Right ventricle myocardium inferior (tissue), 1 donor: Measurements from ENCODE around the gene ALAD. TPM values are rescaled to one million over a fixed set of nuclear protein-coding genes. Genes with fewer than 3 reads are reported as not detected.
"Not testable (repeated sequence)": the region's sequence is repeated elsewhere in the genome, so short reads cannot be mapped to it uniquely, and the experiment has no call there.

Source experiments
- ATAC-seq: fragments of 200-7000 bp; cut with Tn5 transposase; one replicate; pipeline ENCODE4 v1.9.1; 2020; ENCODE audit warnings: mild to moderate bottlenecking, moderate library complexity
- DNase-seq: peaks from one replicate; pipeline ENCODE4 v3.0.0; 2021; ENCODE audit errors: missing footprints
- intact Hi-C: fragments of 100-400 bp; cut with DNase I; formaldehyde crosslinking; loops from one replicate; pipeline ENCODE4 v1.11.0; 2022
- total RNA-seq: library from RNA; stranded (reverse); fragmentation: NEBNext Ultra II Directional; extraction: Animal tissue kit (Norgen Biotek cat#: 25700); gene quantifications from one replicate; pipeline ENCODE4 v1.2.1, GENCODE V29; 2021
- donor health status: DM: no; HTN: yes; CAD: no; lungs with severe emphysema.

Gene ALAD
- total RNA-seq, 1 donor from 2014 or later = 136 TPM

DNA sequence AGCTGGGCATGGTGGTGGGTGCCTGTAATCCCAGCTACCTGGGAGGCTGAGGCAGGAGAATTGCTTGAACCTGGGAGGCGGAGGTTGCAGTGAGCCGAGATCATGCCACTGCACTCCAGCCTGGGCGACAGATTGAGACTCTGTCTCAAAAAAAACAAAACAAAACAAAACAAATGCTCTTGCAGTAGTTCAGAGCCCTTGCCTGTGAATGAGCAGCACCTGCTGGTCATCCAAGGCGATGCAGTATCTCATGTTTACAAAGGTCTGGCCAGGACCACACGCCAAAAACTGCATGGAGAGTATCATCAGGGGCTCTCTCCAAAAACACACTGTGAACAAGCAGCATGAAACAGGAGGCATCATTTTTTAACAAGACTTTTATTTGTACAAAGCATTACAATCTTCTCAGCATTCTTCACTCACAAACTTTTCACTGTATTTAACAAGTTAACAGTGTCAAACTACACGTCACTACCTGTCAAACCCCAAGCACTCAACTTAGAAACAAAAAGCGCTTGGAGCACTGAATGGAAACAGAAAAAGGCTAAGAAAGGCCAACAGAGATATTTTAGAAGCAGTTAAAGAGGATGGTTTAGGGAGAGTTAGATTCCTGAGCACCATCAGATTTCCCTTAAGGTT is 5.9 kb upstream of the ALAD start:
- intact Hi-C loops = loop anchor here (1.0 to 10.0 kb wide), 2 partner anchors 98 to 252 kb away; partner anchors contain the start of gene SLC31A2
- DNase-seq, ATAC-seq: not testable (repeated sequence)

DNA sequence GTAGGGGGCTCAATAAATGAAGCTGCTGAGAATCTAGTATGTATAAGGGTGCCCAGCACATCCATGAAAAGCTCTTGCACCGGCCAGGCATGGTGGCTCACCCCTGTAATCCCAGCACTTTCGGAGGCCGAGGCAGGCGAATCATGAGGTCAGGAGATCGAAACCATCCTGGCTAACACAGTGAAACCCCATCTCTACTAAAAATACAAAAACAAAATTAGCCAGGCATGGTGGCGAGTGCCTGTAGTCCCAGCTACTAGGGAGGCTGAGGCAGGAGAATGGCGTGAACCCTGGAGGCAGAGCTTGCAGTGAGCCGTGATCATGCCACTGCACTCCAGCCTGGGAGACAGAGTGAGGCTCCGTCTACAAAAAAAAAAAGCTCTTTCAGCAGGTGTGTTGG is 5.3 kb upstream of the ALAD start:
- not testable (repeated sequence) for ATAC-seq, DNase-seq
- intact Hi-C loops = loop anchor here (10.0 kb wide), 1 partner anchor 252 kb away; the partner anchor contains the start of gene SLC31A2

DNA sequence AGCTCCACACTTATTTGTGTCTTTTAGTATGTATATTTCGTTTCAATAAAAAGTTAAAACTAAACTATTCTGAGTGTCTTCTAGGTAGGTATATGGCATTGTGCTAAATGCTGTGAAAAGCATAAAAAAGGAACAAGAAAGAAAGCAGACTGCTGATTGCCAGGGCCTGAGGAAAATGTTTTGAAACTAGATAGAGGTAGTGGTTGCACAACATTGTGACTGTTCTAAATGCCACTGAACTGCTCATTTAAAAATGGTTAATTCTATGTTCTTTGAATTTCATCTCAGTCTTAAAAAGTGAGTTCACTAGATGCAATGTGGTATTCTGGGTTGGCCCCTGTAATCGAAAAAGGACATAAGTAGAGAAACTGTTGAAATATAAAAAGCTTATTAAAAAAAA is 2.6 kb upstream of the ALAD start:
- ATAC-seq (no peak), DNase-seq (no peak)
- intact Hi-C loops = loop anchor here (5.0 to 10.0 kb wide), 3 partner anchors 184 to 254 kb away; partner anchors contain the start of gene SLC31A2

DNA sequence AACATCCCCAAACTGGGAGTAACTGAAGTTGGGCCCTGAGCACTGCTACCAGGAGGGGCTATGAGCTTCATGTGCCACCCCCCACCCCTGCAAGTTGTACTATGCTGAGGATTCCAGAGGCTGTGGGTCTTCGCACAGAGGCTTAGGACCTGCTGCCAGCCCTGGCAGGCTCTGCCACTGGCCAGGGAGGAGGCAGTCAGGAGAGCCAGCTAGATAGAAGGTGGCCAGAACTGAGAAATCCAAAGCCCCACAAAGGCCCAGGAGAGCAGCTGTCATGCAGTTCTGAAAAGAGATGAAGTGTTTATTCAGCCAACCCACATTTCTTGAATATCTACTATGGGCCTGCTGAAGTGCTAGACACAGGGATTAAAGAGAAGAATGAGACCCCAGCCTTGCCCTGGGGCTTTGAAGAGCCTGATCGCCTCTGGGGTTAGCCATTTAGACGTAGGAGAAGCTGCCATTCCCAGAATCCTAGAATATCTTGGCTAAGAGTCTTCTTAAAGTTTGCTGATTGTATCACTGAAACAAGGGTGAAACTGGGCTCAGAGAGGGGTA is 1.4 kb downstream of the ALAD start:
- intact Hi-C loops = loop anchor here (2.0 to 10.0 kb wide), 5 partner anchors 89 to 258 kb away; partner anchors contain the start of genes CDC26, PRPF4 and SLC31A2
- ATAC-seq (no peak), DNase-seq (no peak)

DNA sequence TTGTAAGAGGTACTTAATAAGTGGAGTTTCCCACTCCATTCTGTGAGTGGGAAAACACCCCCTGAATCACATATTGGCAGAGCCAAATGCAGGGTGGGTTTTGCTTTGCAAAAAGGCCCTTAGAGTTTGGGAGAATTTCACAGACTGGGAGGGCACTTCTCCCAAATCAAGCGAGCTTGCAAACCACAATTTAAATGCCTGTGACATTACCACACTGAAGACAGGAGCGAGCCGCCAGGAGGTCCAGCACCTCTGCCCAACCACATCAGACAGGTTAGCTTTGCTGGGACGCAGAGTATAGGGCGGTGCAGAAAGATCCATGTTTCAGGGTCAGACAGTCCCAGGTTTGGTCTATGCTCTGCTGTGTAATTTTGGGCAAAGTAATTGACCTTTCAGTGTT is 2.3 kb downstream of the ALAD start:
- intact Hi-C loops = loop anchor here (1.0 kb wide), 1 partner anchor 54 kb away; no protein-coding TSS in a partner anchor
- no peak for DNase-seq
- ATAC-seq = no peak

DNA sequence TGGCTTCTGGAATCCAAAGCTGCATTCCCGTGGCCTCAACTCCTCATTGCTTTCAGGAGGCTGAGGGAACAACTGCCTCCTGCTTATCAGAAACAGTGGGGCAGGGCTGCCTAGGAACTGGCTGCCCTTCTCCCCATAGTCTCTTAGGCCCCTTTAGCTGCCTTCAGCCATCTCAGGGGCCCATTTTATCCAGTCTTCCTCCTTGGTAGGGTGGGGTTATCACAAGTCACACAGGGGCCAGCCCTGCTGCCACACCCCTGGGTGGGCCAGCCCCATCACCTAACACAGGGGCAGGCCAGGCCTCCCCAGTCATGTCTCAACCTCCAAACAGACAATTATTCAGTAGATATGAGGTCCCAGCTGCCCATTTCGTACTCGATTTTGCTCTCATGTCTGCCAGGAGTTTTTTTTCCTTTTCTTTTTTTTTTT is 3.9 kb downstream of the ALAD start:
- intact Hi-C loops = no loop called here
- DNase-seq = no peak
- ATAC-seq = no peak

DNA sequence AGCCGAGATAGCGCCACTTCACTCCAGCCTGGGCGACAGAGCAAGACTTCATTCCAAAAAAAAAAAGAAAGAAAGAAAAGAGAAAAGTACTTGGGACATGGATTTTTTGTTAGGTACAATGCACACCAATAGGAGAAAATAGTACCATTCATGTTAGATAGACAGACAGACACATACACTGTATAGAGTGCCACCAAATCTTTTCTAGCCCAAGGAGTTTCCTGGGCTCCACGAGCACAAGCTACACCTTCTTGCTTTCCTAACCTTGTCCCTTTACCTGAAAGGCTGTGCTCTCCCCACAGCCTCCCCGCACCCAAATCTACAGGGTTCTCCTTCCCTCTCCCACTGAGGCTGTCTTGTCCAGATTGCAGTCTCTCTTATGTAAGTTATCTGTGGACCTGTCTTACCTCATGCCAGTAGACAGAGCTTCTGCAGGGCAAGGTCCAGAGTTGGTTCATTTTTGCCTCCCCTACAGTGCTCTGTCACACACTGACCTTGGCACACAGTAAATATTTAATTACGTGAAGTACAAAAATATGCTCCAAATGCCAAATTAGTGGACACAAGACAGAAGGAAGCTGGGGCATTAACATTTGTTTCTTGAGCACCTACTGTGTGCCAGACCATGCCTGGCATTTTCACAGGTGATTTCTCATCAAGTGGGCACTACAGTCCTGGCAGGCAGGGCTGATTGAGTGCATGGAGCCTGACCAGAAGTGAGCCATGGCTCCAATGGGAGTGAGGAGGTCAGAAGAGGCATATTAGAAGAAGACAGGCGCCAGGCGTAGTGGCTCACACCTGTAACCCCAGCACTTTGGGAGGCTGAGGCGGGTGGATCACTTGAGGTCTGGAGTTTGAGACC is 5.9 kb downstream of the ALAD start:
- ATAC-seq = no peak
- no peak for DNase-seq
- intact Hi-C loops = no loop called here

DNA sequence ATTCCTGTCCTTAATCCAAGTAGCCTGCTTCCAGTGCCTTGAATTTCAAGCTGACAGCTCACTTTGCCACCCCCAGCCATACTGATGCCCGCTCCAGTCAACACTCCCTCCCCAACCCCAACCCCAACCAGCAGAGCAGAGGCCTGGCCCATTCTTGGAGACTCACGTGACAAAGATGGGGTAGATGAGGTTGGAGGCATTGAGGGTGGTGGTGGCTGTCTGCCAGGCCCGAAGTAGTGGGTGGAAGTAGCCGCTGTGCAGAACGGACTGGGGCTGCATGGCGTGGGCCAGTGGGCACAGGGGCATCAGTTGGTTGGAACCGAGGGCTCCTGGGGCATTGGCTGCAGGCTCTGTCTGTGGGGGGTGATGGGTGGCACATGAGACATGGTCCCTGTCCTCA is 7.8 kb downstream of the ALAD start:
- DNase-seq (no peak), ATAC-seq (no peak)
- intact Hi-C loops = no loop called here

DNA sequence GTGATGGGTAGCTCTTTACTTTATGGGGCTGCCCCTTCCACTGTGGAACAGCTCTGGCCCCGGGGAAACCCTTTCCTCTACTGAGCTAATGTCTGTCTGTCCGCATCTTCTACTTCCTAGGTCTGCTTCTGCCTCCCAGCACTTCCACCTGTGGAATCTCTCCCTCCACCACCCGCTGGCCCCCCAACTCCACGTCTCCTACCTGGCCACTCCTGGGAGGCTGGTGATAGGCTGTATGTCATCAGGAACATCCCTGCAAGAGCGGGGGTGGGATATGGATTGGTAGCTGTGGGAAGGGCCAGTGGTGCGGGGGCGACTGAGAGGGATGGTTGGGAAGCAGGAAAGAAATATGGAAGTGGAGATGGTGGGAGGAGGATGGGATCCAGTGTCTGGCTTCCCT is 9.2 kb downstream of the ALAD start:
- intact Hi-C loops = no loop called here
- ATAC-seq (no peak), DNase-seq (no peak)

DNA sequence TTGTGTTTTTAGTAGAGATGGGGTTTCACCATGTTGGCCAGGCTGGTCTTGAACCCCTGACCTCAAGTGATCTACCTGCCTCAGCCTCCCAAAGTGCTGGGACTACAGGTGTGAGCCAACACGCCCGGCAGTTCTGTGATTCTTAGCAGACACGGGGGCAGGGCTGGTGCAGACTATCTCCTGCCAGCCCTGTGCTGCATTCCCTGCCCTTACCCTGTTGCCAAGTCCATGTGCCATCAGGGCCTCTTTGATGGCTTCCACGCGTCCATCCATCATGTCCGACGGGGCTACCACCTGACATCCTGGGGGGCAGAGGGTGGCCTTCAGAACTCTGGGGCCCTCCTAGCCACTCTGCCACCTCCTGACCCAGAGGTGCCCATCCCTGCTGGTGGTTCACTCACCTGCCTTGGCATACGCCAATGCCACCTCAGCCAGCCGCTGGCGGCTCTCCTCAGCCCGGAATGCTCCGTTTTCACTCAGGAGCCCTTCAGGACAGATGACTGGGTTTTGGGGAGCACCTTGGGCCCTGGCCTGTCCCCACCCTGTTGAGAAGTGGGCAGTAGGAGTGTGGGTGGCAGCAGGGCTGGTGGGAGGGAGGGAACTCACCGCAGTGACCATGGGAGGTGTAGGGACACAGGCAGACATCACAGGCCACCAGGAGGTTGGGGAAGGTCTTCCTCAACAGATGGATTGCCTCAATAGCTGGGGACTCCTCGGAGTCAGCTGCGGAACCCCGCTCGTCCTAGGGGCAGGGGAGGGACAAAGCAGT is 10.7 kb downstream of the ALAD start:
- ATAC-seq = no peak
- no peak for DNase-seq
- intact Hi-C loops = no loop called here

DNA sequence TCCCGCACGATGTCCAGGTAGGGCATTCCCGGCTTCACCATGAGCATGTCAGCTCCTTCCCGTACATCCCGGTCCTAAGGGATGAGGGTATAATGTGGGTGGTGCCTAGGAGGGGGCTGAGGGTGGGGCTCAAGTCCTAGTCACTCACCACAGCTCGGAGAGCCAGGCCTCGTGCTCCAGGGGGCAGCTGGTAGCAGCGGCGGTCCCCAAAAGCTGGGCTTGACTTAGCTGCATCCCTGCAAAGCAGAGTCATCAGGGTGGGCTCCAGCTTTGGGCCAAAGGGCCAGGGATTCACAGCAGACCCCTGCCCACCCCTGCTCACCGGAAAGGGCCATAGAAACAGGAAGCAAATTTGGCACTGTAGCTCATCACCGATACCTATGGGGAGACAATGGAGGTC is 11.6 kb downstream of the ALAD start:
- DNase-seq = no peak
- no peak for ATAC-seq
- intact Hi-C loops = no loop called here

DNA sequence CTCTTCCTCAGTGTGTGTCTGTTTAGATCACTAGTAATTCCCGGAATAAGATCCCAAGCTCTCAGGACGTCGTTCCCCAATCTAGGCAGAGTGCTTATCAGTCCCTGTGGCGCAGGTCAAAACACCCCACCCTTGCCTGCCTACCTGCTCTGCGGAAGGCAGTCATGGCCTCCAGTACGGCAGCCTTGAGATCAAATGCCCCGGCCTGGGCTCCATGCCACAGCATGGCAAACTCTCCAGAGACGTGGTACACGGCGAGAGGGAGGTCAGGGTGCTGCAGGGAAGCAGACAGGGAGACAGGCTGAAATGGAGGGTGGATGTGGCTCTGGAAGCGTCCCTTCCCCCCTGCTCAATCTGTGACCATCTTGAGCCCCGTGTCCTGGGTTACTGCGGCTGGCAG is 12.3 kb downstream of the ALAD start:
- ATAC-seq (no peak), DNase-seq (no peak)
- intact Hi-C loops = no loop called here

DNA sequence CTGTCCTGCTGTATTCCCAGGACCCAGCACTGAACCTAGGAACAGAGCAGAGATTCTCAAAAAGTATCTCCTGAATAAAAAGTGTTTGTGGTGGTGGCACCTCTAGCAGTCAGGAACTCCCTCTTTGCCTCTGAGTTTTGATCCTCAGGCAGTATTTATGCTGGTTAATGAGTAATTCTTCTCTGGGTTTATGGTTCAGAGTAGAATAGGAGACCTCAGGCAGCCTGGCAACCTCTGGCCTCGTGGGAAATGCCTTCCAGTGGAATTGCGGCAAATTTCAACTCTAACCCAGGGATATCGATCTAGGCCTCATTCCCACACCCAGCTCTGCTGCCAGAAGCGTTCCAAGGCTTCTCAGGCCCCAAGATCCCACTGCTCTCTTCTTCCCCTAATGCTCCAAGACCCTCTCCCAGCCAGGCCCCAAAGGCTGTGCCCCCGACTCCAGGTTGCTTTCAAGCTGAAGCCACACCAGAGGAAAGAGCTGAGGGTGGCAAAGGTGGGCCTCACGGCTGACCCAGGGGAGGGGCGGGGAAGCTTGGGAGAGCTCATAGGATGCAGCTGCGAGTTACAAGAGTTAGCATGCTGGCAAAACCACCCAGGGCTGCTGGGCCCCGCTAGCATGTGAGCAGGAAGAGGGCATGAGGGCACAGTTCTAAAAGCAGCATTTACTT is 13.4 kb downstream of the ALAD start:
- no peak for ATAC-seq
- intact Hi-C loops = no loop called here

DNA sequence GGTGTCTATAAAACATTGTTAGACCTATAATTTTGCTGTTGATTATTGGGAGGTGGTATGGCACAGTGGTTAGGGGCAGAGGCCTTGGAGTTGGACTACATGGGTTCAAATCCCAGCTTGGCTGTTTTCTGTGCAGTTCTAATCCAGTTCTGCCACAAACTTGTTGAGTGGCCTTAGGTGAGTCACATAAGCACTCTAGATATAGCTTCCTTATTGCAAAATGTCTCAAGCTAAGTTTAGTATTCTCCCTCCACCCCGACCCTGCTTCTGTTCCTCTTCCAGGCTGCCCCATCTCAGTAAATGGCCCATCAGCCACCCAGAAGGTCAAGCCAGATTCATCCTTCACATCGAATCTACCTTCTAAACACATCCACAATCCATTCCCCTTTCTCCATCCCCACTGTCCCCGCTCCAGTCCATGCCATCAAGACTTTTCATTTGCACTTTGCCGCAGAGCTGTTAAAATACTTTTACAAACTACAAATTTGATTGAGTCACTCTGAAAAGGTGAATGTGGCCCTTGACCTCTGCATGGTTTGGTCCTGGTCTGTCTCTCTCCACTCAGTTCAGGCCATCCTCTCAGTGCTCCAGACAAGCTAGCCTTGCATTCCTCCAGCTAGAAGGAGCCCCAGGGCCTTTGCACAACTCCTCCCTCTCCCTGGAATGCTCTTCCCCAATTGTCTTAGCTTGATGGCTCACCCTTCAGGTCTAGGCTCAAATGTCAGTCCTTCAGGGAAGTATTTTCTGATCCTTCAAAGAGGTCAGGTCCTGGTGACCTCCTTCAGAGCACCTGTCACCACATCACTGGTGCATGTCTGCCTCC is 14.3 kb downstream of the ALAD start:
- intact Hi-C loops = no loop called here
- ATAC-seq = no peak
- DNase-seq = no peak

More for the DNA sequence above, 13.4 kb downstream of the ALAD start:
- no peak for DNase-seq

DNA sequence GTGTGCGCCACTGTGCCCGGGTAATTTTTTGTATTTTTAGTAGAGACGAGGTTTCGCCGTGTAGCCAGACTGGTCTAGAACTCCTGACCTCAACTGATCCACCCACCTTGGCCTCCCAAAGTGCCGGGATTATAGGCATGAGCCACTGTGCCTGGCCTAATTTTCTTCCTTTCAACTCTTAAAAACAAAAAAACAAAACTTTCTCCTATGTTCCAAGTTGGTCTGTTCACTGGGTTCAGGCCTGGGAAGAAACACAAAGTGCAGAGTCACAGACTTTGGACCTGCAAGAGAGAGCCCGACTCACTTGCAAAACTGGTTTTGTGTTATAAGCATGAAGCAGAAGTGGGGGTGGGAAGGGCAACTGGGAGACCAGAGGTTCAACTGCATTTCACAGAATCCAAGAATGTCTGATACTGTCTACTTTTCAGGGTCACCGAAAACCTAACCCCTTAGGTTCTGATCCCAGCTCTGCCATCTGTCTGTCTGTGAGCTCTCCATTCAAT is 19.1 kb downstream of the ALAD start:
- intact Hi-C loops = no loop called here
- DNase-seq = no peak
- ATAC-seq = no peak

DNA sequence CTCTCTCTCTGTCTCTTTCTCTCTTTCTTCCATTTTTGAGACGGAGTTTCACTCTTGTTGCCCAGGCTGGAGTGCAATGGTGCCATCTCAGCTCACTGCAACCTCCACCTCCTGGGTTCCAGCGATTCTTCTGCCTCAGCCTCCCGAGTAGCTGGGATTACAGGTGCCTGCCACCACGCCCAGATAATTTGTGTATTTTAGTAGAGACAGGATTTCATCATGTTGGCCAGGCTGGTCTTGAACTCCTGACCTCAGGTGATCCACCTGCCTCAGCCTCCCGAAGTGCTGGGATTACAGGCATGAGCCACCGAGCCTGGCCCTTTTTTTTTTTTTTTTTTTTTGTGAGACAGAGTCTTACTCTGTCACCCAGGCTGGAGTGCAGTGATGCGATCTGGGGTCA is 19.6 kb downstream of the ALAD start:
- DNase-seq, intact Hi-C loops, ATAC-seq: not testable (repeated sequence)

DNA sequence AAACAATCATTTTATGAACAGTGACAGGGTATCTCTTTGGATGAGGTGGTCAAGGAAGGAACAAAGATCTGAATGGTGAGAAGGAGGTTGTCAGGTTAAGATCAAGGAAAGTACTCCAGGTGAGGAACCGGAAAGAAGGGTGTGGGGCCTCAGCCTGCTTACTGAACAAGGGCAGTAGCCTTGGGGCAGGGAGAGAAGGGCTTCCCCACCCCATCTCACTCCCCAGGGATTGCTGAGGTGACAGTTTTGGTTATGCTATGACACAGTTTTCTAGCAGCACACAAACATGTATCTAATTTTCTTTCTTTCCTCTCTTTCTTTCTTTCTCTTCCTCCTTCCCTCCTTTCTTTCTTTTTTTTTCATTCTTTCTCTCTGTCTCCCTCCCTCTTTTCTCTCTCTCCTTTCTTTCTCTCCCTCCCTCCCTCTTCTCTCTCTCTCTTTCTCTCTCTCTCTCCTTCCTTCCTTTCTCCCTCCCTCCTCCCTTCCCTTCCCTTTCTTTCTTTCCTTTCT is 20.2 kb downstream of the ALAD start:
- no peak for DNase-seq
- intact Hi-C loops = no loop called here
- no peak for ATAC-seq
